Measurements from ENCODE around the gene CFAP46. TPM values are rescaled to one million over a fixed set of nuclear protein-coding genes. Genes with fewer than 3 reads are reported as not detected.
A peak's percentile ranks its signal among the peaks of the same experiment; 100 is the strongest.

The CFAP46 gene
- total RNA-seq, 1 donor from 2014 or later, result 5.2 TPM

DNA sequence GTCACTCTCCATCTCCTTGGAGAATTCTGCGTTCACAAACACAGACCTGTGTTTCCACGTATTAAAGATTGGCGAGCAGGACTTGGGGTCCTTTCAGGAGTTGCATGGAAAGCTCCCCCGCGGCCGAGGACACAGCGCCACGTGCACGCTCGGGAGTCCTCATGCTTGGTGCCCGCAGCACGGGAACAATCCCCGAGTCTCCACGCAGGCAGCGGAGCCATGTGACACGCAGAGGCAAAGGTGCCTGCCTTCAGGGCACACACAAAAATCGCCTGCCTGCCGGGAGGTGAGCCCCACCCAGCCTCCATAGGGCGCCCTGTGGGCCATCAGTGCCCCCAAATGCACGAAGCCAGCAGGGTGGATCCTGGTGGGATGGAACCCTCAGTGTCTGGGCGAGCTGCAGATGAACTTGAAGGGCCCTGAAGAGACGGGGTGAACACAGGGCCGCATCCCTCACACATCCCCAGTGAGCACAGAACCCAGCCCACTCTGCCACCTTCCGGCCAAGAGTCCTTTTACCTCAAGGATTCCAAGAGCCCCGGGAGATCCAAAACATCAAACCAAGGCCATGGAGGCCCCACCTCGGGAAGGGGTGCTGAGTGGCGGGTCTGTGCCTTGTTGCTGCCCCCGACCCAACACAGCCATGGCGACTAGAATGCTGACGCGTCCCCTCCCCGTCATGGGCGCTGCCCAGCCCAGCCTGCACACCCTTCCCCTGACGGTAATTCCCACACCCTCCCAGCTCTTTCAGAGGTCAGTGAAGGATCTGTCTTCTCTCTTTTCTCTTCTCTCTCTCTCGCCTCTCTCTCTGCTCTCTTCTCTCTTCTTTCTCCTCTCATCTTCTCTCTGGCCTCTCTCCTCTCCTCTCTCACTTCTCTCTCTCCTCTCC is 55.9 kb downstream of the CFAP46 start:
- H3K4me3 Mint-ChIP-seq (ENCODE audit: unreplicated experiment), result no peak overlapping the region
- H3K36me3 Mint-ChIP-seq (ENCODE audit: unreplicated experiment), result no peaks in the 10 kb centered on the region
- H3K9me3 Mint-ChIP-seq (ENCODE audit: unreplicated experiment), result peaks cover 9% of the 10 kb centered on the region
- DNase-seq, result no peak
- TF ChIP-seq CTCF (IDR thresholded peaks at IDR 0.05; ENCODE audit: partially characterized antibody, unreplicated experiment), result no peak
- peaks cover 8% of the 10 kb centered on the region for H3K4me1 Mint-ChIP-seq (ENCODE audit: low read depth, unreplicated experiment)
- peaks cover 22% of the 10 kb centered on the region for H3K27me3 Mint-ChIP-seq (ENCODE audit: unreplicated experiment)
- no peak overlapping the region for H3K27ac Mint-ChIP-seq (ENCODE audit: unreplicated experiment)

GRCh38 chr10:132885451-132886210 is 56.7 kb downstream of the CFAP46 start:
- TF ChIP-seq CTCF (IDR thresholded peaks at IDR 0.05; ENCODE audit: partially characterized antibody, unreplicated experiment), result no peak
- peaks cover 6% of the 10 kb centered on the region for H3K9me3 Mint-ChIP-seq (ENCODE audit: unreplicated experiment)
- H3K36me3 Mint-ChIP-seq (ENCODE audit: unreplicated experiment), result no peaks in the 10 kb centered on the region
- DNase-seq, result no peak
- H3K27ac Mint-ChIP-seq (ENCODE audit: unreplicated experiment), result no peak overlapping the region
- H3K4me1 Mint-ChIP-seq (ENCODE audit: low read depth, unreplicated experiment), result peaks cover 8% of the 10 kb centered on the region
- H3K27me3 Mint-ChIP-seq (ENCODE audit: unreplicated experiment), result peaks cover 19% of the 10 kb centered on the region
- H3K4me3 Mint-ChIP-seq (ENCODE audit: unreplicated experiment), result no peak overlapping the region

DNA sequence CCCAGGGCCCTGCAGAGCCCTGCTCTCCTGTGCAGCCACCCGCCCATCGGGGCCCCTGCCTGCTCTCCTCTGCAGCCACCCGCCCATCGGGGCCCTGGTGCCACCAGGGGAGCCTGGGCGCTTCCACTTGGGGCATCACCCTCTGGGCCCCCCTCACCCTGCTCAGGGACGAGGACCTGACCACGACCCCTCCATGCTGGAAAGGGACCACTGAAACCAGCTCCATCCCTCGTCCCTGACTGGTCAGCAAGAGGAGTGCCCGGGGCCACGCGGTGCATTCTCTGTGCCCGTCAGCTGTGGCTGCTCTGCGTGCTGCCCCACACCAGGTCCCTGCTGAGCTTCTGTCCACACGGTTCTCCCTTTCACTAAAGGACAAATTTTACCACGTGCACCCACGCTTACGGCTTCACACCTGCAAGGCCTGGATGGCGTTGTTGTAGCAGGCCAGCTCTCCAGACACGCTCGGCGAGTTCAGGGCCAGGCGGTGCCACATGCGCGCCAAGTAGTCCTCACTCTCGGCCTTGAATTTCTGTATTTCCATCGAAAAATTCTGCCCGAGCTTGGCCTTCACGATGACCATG is 57.6 kb downstream of the CFAP46 start:
- no peak for TF ChIP-seq CTCF (IDR thresholded peaks at IDR 0.05; ENCODE audit: partially characterized antibody, unreplicated experiment)
- H3K4me1 Mint-ChIP-seq (ENCODE audit: low read depth, unreplicated experiment), result peaks cover 4% of the 10 kb centered on the region
- DNase-seq, result no peak
- no peaks in the 10 kb centered on the region for H3K36me3 Mint-ChIP-seq (ENCODE audit: unreplicated experiment)
- H3K9me3 Mint-ChIP-seq (ENCODE audit: unreplicated experiment), result peaks cover 5% of the 10 kb centered on the region
- no peak overlapping the region for H3K4me3 Mint-ChIP-seq (ENCODE audit: unreplicated experiment)
- peak overlapping the region; percentile 28 for H3K27ac Mint-ChIP-seq (ENCODE audit: unreplicated experiment)
- H3K27me3 Mint-ChIP-seq (ENCODE audit: unreplicated experiment), result peaks cover 11% of the 10 kb centered on the region

GRCh38 chr10:132884041-132884440 is 58.3 kb downstream of the CFAP46 start:
- H3K4me1 Mint-ChIP-seq (ENCODE audit: low read depth, unreplicated experiment), result peaks cover 4% of the 10 kb centered on the region
- H3K9me3 Mint-ChIP-seq (ENCODE audit: unreplicated experiment), result peaks cover 4% of the 10 kb centered on the region
- peaks cover 11% of the 10 kb centered on the region for H3K27me3 Mint-ChIP-seq (ENCODE audit: unreplicated experiment)
- no peaks in the 10 kb centered on the region for H3K36me3 Mint-ChIP-seq (ENCODE audit: unreplicated experiment)
- H3K27ac Mint-ChIP-seq (ENCODE audit: unreplicated experiment), result no peak overlapping the region
- no peak overlapping the region for H3K4me3 Mint-ChIP-seq (ENCODE audit: unreplicated experiment)
- no peak for DNase-seq
- no peak for TF ChIP-seq CTCF (IDR thresholded peaks at IDR 0.05; ENCODE audit: partially characterized antibody, unreplicated experiment)

All from glutamatergic neuron (in vitro differentiated cells).